Pons (tissue), 1 donor: Measurements from ENCODE around the gene COG5.

Experiments used
- DNase-seq: peaks from one replicate; pipeline ENCODE4 v3.0.0-alpha.2; 2016; ENCODE audit warnings: low spot score

Gene COG5

DNA sequence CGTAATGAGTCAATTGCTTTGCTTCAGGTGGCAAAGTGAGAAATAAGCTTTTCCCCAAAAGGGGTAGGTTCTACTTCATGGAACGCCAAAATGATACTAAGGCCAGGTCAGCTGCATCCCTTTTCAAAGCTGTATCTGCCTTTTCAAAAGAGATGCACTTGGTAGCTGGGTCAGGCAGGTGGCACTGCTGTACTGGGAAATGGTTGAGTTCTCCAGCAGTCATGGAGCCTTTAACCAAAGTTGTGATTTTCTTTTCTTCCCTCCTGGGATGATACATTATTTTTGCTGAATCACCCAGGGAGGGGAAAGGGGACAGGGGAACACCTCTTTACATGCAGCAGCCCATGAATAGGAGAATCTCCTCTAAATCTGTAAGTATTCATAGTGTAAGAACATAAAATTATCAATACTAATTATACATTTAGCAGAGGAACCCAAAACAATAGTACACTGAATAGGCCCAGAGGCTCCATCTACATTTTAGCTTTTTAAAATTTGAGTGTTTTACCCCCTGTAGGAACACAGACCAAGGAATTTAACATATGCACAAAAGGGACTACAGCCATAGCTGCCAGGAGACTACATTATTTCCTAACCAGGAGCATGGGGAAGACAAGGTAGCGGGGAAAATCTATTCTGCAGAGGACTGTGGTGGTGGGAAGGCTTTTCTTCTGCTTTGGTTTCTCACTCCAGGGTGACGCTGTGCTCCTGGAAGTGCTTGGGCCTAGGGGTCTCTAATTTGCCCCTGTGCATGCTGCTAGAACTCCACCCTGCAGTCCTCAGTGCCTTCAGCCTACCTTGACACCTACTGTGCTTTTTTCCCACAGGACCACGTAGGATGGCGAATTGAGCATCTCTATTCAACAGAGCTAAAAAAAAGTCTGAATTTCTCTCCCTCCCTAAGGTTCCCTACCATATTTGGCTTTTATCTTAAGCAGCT lies 100.3 kb downstream of the COG5 start:
- peak; percentile 87 for DNase-seq

DNA sequence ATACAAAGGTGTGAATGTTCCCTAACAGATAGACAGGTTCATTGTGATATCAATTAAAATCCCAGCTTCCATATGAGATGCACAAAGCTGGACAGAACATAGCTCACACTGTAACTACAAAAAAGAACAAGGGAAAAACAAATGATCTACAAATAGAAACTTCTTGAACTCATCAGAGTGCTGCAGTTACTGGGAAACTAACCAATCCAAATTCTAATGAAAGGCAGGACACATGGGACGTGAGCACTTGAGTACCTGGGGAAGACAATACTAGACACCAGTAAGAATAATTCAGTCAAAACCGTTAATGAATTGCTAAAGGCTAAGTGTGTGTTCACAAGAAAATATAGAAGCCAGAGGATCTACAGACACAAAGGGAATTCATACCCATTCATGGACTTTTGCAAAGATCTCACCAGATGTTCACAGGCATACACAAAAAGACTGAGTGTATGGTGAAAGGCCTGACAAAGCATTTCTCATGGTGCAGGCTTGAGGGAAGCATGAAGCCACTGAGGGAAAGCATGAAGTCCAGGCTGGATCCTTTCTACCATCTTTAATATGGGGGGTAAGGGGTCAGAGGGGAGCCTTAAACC lies 101.7 kb downstream of the COG5 start:
- DNase-seq, result peak; percentile 84

DNA sequence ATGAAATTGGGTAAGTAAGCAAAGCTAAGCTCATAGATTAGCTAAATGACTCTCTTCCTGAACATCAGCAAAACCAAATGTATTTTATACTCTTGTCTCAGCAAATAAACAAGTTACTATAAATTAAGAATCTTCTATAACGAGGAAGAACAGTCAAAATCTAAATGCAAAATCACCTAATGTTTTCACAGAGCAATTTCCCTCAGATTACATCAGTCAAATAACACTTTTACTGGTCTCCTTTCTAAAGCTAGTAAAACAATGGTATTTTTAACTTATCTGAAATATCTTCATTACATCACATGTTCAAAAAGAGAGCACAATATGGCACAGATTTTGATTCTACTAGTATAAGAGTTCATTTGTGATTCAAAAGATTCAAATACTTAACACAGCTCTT lies 110.3 kb downstream of the COG5 start:
- DNase-seq, result no peak

DNA sequence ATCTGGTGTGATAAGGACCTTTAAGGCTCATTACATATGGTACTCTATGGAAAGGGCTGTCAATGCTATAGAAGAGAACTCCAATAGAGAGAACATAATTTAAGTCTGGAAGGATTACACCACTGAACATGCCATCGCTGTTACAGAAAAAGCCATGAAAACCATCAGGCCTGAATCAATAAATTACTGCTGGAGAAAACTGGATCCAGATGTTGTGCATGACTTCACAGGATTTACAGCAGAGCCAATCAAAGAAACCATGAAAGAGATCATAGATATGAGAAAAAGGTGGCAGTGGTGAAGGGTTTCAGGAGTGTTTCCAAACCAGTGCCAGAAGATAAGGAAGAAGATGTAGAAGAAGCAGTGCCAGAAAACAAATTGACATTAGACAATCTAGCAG lies 112.8 kb downstream of the COG5 start:
- no peak for DNase-seq

DNA sequence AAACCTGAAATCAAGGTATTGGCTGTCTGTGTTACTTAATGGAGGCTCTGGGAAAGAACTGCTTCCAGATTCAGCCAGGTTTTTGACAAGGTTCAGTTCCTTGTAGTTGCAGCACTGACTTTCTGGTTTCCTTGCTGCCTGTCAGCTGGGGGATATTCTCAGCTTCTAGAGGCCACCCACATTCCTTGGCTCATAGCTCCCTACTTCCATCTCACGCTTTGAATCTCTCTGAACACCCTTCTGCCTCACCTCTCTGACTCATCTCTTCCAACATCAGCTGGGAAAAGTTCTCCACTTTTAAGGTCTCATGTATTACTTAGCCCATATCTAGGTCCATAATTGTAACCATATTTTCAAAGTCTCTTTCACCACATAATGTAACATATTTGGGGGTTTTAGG lies 116.7 kb downstream of the COG5 start:
- no peak for DNase-seq

DNA sequence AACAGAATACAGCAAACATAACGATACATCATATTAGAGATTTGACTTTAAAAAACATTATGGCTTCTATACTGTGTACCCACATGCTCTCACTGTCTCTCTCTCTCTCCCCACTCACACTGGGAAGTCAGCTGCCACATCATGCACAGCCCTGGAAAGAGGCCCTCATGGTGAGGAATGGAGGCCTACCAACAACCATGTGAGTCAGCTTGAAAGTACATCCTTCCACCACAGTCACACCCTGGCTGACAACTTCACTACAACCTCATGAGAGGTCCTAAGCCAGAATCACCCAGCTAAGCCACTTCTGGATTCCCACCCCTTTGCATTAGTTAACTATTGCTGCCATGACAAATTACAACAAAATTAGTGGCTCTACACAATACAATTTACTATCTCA lies 117.2 kb downstream of the COG5 start:
- no peak for DNase-seq

DNA sequence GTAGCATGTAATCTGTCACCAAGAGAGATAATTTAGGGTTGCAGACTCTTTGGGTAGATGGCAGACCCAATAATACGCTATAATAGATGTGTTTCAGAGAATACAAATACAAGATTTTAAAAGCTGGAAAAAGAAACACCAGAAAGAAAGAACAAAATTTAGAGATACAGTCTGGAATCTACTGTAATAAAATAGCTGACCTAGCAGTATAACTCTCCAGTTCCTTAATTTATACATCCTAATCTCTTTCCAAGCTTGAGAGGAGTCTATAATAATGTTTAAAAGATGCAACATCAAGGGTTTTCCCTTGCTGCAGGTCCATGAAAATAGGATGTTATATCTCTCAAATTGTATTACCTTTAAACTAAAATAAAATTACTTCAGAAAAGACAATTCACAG lies 121.0 kb downstream of the COG5 start:
- no peak for DNase-seq

DNA sequence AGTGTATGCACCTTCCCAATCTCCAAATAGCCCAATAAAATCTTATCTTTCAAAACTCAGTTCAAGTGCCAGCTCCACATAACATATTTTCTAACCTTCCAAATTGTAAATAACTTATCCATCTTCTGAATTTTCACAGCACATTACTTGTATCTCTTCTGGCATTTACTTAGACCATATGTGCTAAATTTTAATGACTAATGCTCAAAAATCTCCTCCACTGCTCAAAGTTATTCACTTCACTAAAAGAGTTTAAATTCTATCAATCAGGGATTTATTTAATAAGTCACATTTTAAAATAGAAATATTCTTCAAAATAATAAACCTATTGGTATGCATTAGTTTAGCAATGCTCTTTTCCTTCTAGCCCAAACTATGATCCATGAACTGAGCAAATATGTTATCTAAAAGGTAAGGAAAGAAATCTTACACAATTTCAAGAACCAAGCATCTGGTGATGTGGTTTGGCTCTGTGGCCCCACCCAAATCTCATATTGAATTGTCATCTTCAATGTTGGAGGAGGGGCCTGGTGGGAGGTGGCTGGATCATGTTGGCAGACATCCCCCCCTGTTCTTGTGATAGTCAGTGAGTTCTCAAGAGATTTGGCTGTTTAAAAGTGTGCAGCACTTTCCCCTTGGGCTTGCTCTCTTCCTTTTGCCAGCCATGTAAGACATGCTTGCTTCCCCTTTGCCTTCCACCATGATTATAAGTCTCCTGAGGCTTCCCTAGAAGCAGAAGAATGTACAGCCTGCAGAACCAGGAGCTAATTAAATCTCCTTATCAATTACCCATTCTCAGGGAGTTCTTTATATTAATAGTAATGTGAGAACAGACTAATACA lies 121.9 kb downstream of the COG5 start:
- no peak for DNase-seq

DNA sequence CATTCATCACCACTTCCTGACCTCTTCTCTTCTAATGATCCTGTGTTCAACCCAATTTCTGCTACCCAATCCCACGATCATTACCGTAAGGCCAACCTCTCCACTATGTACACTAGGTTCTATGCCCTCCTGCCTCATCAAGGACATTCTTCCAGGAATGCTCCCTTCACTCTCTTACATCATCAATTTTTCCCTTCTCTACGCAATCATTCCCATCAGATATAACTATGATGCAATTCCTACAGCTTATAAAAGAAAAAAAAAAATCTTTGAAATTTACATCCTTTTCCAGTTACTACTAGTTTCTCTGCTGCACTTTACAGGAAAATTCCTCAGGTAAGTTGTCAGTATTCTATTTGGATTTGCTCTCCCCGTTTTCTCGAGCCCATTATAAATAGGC lies 124.7 kb downstream of the COG5 start:
- DNase-seq, result no peak

DNA sequence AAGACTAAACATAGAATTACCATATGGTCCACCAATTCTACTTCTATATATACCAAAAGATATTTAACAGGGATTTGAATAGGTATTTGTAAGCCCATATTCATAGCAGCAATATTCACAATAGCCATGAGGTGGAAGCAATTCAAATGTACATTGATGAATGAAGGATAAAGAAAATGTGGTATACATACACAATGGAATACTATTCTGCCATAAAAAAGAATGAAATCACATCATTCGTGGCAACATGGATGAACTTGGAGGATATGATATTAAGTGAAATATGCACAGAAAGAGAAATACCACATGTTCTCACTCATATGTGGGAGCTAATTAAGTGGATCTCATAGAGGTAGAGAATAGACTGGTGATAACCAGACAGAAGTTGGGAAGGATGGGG lies 128.0 kb downstream of the COG5 start:
- no peak for DNase-seq

DNA sequence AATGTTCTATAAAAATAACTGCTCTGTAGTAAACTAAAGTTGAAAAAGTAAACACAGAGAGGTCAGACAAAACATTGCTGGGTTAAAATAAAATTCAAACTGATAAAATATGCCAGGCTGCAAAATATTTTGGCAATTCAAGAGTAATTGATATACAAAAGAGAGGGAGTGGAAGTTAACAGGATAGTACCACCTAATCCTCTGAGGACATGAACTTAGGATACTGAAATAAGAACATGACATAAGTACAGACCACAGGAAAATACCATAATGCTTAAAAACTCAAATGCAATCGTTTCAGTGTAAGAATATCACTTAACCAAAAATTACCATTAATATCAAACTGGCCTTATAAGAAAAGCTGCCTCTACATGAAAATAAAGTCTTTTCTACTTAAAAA lies 131.5 kb downstream of the COG5 start:
- DNase-seq, result no peak

DNA sequence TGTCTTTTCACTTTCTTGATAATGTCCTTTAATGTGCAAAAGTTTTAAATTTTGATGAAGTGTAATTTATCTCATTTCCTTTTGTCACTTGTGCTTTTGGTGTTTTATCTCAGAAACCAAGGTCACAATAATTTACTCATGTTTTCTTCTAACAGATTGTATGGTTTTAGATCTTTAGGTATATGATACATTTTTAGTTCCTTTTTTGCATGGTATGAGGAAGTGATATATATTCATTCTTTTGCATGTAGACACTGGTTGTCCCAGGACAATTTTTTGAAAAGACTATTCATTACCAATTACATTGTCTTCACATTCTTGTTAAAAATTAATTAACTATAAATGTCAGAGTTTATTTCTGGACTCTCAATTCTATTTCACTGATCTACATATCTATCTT lies 133.7 kb downstream of the COG5 start:
- no peak for DNase-seq

DNA sequence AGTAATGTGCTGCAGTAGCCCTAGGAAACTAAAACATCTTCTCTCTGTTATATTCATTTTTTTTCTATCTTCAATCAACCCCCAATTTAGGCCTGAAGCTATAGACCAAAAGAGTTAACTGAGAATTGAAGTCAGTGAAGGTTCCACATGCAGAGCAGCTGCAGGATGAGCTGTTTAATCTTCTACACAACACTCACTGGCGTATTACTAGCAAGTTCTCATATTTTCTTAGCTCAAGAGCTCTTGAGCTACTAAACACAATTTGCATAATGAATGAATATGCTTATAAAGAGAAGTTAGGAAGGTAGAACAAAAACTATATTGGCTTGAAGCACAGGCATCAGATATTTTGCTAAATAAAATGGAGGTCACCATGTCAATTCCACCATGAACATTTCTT lies 135.1 kb downstream of the COG5 start:
- no peak for DNase-seq

DNA sequence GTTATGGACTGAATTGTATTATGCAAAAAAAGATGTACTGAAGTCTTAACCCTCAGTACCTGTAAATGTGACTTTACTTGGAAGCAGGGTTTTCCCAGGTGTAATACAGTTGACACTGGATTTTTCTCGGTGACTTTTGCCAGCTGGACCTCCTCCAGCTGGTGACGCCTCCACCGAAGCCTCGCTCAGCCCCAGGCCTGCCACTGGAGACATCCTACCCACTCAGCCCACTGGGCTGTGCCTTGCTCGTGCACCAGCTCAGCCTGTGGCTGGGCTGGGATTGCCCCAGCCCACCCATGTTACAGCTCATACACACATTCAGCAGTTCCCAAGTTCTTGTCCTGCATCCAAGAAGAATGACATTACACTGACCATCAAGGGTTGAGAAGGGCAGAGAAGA lies 136.3 kb downstream of the COG5 start:
- no peak for DNase-seq

DNA sequence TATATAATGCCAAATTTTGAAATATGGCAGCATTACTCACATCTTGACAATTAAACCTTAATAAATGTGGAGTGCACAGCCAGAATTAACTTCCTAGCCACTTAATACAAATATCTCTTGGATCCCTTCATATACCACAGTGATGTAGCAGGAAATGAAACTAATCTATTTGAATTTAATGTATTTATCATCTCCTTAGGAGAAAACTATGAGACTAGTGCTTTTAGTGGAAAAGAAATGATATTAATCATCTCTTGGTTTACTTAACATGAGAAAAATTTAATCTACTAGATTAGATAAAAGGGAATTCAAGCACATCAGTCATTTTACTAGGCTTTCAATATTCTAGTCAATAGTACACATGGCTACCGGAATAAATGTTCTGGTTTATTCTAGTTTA lies 149.5 kb downstream of the COG5 start:
- no peak for DNase-seq

DNA sequence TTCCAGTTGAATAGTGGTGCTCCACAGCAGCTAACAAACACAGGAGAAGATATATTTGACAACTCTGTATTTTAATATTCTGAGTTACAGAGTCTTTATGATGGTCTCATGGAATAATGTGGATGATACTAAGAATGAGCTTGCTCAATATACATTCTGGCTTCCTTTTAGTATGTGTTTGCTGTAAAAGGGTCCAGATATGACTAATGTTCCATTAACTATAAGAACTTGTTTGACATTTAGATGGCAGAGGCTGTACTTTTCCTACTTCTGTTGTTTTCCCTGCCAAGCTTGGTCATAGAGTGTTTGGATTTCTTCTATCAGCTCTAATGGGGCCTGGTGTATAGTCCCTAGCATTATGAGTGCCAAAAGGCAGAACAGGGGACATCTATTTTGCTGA lies 155.4 kb downstream of the COG5 start:
- no peak for DNase-seq

DNA sequence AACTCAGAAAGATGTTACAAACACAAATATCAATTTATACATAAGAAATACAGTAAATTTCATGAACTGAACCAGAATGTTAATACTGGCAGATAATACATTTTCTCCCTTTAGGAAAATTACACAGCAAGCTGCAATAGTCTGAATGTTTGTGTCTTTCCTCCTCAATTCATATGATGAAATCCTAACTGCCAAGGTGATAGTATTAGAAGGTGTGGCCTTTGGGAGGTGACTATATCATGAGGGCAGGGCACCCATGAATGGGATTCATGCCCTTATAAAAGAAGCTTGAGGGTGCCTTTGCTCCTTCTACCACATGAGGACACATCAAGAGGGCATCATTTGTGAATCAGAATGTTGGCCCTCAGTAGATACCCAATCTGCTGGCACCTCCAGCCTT lies 158.2 kb downstream of the COG5 start:
- no peak for DNase-seq

DNA sequence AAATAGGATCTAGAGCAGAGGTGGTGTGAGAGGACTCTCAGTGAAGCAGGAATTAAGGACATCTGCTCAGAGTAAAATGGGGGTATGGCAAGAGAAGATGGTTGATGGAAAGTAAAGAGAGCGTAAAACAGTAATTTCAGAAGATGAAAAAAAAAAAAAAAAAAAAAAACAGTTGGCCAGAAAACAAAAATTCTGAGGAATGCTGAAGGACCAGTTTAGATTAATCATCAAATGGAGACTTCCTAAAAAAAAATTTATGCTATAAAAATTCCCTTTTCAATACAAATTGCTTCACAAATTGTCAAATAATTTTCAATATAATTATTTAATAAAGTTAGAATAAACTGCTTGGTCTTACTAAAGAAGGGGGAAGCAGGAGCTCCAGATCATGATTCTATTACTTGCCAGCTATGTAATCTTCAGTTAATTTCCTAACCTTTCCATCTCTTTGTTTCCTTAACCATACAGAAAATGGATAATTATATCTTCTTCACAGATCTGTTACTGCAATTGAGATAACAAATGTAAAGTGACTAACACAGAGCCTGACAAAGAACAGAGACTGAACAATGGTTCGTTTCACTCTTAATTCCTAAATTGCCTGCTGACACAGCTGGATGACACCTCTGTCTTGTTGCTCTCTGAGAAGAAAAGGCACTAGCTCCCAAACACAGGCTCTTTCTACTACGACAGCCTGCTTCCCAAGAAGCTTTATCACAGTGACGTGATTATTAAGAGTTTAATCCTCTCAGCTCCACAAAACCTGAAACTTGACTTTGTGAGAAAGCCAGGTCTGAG lies 158.8 kb downstream of the COG5 start:
- peak; percentile 83 for DNase-seq

DNA sequence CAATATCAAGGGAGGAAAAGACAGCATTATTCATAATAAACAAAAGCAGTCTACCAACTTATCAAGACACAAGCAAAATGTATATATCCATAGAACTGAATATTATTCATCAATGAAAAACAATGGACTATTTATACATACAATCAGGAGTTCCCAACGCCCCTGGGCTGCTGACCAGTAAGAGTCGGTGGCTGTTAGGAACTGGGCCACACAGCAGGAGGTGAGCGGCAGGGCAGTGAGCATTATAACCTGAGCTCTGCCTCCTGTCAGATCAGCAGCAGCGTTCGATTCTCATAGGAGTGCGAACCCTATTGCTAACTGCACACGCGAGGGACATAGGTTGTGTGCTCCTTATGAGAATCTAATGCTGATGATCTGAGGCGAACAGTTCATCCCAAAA lies 165.6 kb downstream of the COG5 start:
- DNase-seq, result no peak

DNA sequence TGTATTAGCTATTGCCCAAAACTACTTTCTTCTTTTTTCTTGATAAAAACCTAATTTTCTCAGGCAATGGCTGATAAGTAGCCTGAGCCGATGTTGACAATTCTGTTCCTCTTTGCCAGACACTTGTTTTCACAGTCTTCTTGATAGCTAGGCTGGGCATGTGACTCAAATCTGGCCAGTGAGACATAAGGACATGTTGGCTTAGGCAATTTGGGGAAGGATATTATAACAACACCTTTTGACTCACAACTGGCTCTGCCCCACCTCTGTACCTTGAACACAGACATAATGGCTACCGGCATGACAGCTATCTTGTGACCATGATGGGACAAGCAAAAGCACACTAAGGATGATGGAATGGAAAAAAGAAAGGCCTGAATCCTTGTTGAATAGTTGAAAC lies 166.7 kb downstream of the COG5 start:
- DNase-seq, result no peak

DNA sequence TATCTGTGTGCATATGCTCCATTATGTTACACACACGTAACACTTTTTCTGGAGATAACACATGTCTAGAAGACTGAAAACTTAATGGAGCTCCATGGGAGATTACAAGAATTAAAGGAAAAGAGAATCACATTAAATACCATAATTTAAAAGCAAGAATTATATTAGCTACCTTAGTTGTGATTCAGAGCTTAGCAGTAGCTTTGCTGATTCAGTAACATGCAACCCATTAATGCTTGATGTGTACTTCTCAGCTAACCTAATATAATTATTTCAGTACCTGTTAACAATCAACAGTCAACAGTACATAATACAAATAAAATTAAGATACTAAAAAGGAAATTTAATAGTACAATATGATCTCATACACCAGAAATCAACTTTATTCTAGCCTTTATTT lies 167.6 kb downstream of the COG5 start:
- no peak for DNase-seq

DNA sequence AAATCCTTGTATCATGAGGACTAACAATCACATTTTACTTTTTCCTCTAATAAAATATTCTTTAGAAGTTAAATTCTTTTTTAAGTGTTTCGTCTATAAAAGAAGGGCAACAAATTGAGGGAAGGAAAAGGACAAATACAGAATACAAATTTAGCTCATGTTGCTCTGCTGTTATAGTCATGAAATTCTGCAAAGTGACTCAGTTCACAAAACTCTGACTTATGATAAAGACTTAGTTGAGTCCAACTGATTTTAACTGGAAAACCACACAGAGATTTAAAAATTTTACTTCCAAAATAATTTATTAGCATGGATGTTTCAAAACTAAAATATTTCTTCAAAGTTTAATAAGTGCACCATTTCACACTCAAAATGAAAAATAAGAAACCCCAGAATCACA lies 168.9 kb downstream of the COG5 start:
- no peak for DNase-seq
